HUES6 (cell line): Measurements from ENCODE around the gene OR13G1.
"Not testable (repeated sequence)": the region's sequence is repeated elsewhere in the genome, so short reads cannot be mapped to it uniquely, and the experiment has no call there.

Experiments
- H3K27ac ChIP-seq: 2 replicates; pipeline ENCODE4 v1.7.0; 2013; ENCODE audit warnings: low read depth, mild to moderate bottlenecking, low read length, inconsistent platforms
- H3K27me3 ChIP-seq: 2 replicates; pipeline ENCODE4 v1.6.1; 2013; ENCODE audit warnings: low read length; ENCODE audit not compliant: control insufficient read depth, insufficient read depth
- H3K36me3 ChIP-seq: 2 replicates; pipeline ENCODE4 v1.6.1; 2013; ENCODE audit warnings: low read length; ENCODE audit not compliant: control insufficient read depth, insufficient read depth
- H3K4me1 ChIP-seq: 2 replicates; pipeline ENCODE4 v1.6.1; 2013; ENCODE audit warnings: low read length; ENCODE audit not compliant: control insufficient read depth, insufficient read depth
- H3K4me3 ChIP-seq: 2 replicates; pipeline ENCODE4 v1.5.1; 2013; ENCODE audit warnings: low read depth, low read length
- H3K9ac ChIP-seq: one replicate; pipeline ENCODE4 v1.6.1; 2013; ENCODE audit warnings: mild to moderate bottlenecking, low read length
- H3K9me3 ChIP-seq: 2 replicates; pipeline ENCODE4 v1.6.1; 2013; ENCODE audit warnings: low read depth, low read length; ENCODE audit not compliant: control insufficient read depth, insufficient read depth

OR13G1 gene, protein sequence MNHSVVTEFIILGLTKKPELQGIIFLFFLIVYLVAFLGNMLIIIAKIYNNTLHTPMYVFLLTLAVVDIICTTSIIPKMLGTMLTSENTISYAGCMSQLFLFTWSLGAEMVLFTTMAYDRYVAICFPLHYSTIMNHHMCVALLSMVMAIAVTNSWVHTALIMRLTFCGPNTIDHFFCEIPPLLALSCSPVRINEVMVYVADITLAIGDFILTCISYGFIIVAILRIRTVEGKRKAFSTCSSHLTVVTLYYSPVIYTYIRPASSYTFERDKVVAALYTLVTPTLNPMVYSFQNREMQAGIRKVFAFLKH

DNA sequence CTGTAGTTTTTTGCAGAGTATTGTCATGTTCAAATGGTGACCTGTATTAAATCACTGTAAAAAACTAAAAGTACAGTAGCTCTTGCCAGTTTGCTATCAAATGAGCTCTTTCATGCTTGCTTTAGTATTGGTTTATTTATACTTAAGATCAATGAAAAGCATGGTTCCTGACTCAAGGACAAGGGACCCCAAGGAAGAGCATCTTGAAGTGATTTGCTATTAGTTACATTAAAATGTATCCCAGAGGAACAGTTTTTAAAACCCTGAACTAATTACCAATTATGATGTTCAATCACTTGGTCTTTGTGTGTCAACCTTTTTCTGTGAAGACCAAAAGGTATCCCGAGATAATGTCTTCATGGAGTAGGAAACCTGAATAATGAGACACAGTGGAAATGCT lies at the start of gene OR13G1:
OR13G1 (minus strand) TSS at position 101 of the 400 bp plus-strand sequence. CDS start 6,698 bp downstream, outside the sequence.
- Histone ChIP-seq H3K27ac (no peak within 1 kb of the TSS), H3K9me3 (no peaks in the 10 kb centered on the region), H3K4me3 (no peak within 1 kb of the TSS), H3K9ac (no peak within 1 kb of the TSS), H3K36me3 (no peaks in the 10 kb centered on the region), H3K27me3 (no peaks in the 10 kb centered on the region), H3K4me1 (no peaks in the 10 kb centered on the region)

DNA sequence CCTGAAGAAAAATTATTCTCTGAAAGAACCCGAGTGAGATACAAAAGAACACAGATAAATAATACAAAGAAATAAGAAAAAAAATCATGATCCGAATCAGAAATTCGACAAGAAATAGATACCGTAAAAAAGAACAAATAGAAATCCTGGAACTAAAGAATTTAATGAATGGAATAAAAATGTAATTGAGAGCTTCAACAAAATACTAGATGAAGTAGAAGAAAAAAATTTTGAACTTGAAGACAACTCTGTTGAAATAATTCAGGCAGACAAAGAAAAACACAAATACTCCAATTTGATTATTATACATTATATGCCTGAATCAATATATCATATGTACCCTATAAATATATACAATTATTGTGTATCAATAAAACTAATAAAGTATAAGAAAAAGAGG lies 41.7 kb upstream of the OR13G1 start:
- H3K27ac ChIP-seq, result no peak overlapping the region

DNA sequence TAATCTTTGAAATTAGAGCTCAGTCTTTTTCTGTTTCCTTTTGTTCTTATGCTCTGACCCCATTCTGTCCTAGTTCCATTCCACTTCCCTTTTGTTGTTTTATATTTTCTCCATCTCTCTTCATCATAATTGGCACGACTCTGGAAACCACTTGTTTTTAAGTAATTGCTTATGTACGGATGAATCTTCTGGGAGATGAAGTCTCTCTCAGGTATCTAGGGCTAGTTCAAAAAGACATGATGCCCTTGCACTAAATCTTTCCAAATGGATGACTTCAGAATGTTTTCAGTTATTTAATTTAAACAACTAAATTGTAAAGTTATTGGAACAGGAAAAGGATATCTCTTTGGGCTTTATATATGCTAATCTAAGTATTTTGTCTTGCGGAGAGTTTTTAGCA lies 37.0 kb upstream of the OR13G1 start, which contains the start of gene OR6F1:
OR6F1 (minus strand) TSS at position 101 of the 400 bp plus-strand sequence. CDS start 3,891 bp downstream, outside the sequence.
- Histone ChIP-seq H3K9ac (no peak within 1 kb of the TSS), H3K27me3 (no peaks in the 10 kb centered on the region), H3K9me3 (no peaks in the 10 kb centered on the region; the same call in 1 of the 2 replicates), H3K4me1 (no peaks in the 10 kb centered on the region), H3K36me3 (no peaks in the 10 kb centered on the region), H3K4me3 (no peak within 1 kb of the TSS), H3K27ac (no peak within 1 kb of the TSS)

More for the DNA sequence above, 41.7 kb upstream of the OR13G1 start:
- no peak overlapping the region for H3K4me3 ChIP-seq
- H3K4me1 ChIP-seq, result no peaks in the 10 kb centered on the region
- H3K9ac ChIP-seq, result no peak overlapping the region
- H3K9me3 ChIP-seq, result peaks cover 2% of the 10 kb centered on the region; the same call in 1 of the 2 replicates
- no peaks in the 10 kb centered on the region for H3K27me3 ChIP-seq
- H3K36me3 ChIP-seq, result no peaks in the 10 kb centered on the region

DNA sequence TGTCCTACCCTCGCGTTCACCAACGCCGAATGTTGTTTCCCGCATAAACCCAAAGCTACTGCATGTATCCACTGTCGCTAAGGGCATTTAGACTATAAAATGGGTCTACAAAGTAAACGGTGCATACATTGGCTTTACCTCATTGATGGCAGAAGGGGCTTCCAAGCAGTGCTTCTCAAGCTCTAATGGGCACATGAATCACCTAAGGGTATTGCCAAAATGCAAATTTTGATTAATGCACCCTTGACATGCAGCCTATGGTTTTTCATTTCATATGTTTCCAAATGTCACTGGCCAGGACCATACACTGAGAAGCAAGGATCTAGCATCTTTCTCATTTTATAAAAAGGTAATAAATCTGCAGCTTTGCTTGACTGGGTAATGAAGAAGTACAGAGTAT lies 34.2 kb upstream of the OR13G1 start:
- Histone ChIP-seq H3K36me3 (no peaks in the 10 kb centered on the region), H3K27me3 (no peaks in the 10 kb centered on the region), H3K4me3 (no peak overlapping the region), H3K27ac (no peak overlapping the region), H3K9me3 (no peaks in the 10 kb centered on the region; the same call in 1 of the 2 replicates), H3K4me1 (no peaks in the 10 kb centered on the region), H3K9ac (no peak overlapping the region)

DNA sequence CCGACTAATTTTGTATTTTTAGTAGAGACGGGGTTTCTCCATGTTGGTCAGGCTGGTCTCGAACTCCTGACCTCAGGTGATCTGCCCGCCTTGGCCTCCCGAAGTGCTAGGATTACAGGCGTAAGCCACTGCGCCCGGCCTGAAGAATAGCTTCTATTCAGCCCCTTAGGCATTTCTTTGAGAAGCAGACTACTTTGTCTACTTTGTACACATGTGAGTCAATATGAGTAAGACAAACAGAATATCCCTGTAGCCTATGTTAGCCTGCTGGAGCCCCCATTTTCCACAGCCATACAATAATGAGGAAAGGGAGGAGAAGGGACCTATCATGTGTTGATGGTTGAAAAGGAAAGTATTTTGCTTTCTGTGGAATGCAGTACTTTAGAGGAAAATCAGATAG lies 31.1 kb upstream of the OR13G1 start:
- not testable (repeated sequence) for H3K4me3 ChIP-seq, H3K27ac ChIP-seq, H3K9me3 ChIP-seq, H3K9ac ChIP-seq, H3K27me3 ChIP-seq, H3K4me1 ChIP-seq, H3K36me3 ChIP-seq

DNA sequence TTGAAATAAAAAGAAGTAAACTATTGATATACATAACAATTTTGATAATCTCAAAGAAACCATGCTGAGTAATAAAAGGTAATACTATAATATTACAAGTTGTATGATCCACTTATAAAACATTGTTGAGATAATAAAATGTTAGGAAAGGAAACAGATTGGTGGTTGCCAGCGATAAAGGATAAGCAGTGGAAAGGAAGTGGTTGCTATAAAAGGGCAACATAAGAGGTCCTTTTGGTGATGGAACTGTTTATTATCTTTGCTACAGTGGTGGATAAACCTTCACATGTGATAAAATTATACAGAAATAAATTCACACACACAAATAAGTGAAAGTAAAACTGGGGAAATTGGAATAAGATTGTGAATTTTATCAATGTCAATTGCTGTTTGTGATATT lies 21.8 kb upstream of the OR13G1 start:
- no peak overlapping the region for H3K27ac ChIP-seq
- no peaks in the 10 kb centered on the region for H3K4me1 ChIP-seq
- H3K9ac ChIP-seq, result no peak overlapping the region
- H3K9me3 ChIP-seq, result peaks cover under 1% of the 10 kb centered on the region; the same call in 1 of the 2 replicates
- H3K27me3 ChIP-seq, result no peaks in the 10 kb centered on the region
- H3K4me3 ChIP-seq, result no peak overlapping the region
- no peaks in the 10 kb centered on the region for H3K36me3 ChIP-seq

DNA sequence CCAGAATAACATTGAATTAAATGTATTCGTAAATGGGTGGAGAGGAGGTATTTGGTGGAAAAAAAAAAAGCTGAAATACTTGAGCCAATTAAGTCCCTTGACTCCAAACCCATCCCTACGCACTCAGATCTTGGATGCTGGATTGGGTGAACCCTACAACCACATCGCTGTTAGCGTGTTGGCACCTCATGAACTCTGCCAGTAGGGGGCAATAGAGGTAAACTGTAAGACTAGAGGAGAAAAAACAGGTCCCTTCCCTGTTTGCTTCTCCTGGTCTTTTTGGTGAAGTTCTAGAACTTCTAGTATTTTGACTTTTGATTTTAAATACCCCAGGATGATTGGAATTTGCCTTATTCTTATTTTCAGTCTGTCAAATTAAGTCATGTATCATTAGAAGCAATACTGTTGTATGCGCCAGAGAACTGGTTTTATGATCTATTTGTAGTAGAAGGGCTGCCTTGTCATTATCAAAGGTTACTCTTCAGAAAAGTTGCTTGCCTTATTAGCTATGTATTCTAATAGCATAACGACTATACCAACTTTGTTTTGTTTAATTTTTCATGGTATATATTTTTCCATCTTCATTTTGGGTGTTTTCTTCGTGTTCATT lies 1.9 kb upstream of the OR13G1 start:
- H3K4me1 ChIP-seq, result no peaks in the 10 kb centered on the region
- no peak overlapping the region for H3K9ac ChIP-seq
- H3K36me3 ChIP-seq, result no peaks in the 10 kb centered on the region
- no peaks in the 10 kb centered on the region for H3K27me3 ChIP-seq
- H3K9me3 ChIP-seq, result no peaks in the 10 kb centered on the region
- H3K4me3 ChIP-seq, result no peak overlapping the region
- H3K27ac ChIP-seq, result no peak overlapping the region

DNA sequence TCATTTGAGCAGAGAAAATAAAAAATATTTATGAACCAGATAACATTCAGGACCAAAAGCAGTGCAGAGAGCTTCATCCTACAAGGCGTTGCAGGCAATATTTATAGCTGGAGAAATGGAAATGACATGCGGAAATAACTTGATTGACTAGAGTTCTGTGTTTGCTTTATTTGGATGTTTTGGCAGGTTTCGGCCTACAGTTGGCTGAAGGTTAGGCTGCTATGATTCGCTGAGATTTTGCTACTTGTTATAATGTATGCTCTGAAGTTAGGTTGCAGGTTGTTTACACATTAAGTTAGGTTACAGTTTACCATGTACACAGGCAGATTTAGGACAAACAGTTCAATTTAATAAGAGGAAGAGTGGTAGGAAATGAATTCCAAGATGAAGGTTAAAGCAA lies 632 bp upstream of the OR13G1 start:
- Histone ChIP-seq H3K36me3 (no peaks in the 10 kb centered on the region), H3K9ac (no peak overlapping the region), H3K4me3 (no peak overlapping the region), H3K9me3 (no peaks in the 10 kb centered on the region), H3K4me1 (no peaks in the 10 kb centered on the region), H3K27me3 (no peaks in the 10 kb centered on the region), H3K27ac (no peak overlapping the region)

DNA sequence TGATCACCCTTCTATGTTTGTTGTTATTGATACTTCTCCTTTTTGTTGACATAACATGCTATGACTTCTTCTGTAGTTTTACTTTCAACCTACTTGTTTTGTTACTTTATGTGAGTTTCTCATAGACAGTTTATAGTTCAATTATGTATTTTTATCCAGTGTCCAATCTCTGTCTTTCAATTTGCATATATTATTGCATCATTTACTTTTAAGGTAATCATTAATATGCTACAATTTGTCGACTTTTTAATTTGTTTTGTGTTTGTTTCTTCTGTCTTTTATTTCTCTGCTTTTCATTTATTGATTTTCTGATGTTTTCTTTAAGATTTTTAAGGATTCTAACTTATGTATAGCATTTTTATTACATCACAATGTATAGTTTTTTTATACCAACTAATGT lies 10.3 kb downstream of the OR13G1 start:
- Histone ChIP-seq H3K36me3 (no peaks in the 10 kb centered on the region), H3K4me1 (no peaks in the 10 kb centered on the region), H3K9ac (no peak overlapping the region), H3K27me3 (no peaks in the 10 kb centered on the region), H3K9me3 (no peaks in the 10 kb centered on the region), H3K27ac (no peak overlapping the region), H3K4me3 (no peak overlapping the region)

DNA sequence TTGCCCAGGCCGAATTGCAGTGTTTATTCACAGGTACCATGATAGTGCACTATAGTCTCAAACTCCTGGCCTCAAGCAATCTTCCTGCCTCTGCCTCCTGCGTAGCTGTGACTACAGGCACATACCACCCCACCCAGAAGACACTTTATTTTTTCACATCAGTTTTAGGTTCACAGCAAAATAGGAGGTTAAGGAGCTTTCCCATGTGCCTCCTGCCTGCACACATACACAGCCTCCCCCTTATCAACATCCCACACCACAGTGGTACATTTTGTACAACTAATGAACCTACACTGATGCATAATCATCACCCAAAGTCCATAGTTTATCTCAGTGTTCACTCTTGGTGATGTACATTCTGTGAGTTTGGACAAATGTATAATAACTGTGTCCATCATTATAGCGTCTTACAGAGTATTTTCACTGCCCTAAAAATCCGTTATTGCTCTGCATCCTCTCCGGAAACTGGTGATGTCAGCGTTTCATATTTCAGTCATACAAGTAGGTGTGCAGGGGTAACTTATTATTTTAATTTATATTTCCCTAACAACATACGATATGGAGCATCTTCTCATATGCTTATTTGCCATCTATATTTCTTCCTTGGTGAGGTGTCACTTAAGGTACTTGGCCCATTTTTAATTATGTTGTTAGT lies 23.2 kb downstream of the OR13G1 start:
- Histone ChIP-seq H3K9me3 (no peaks in the 10 kb centered on the region), H3K27me3 (no peaks in the 10 kb centered on the region), H3K4me1 (no peaks in the 10 kb centered on the region), H3K36me3 (no peaks in the 10 kb centered on the region), H3K9ac (no peak overlapping the region), H3K27ac (no peak overlapping the region), H3K4me3 (no peak overlapping the region)

DNA sequence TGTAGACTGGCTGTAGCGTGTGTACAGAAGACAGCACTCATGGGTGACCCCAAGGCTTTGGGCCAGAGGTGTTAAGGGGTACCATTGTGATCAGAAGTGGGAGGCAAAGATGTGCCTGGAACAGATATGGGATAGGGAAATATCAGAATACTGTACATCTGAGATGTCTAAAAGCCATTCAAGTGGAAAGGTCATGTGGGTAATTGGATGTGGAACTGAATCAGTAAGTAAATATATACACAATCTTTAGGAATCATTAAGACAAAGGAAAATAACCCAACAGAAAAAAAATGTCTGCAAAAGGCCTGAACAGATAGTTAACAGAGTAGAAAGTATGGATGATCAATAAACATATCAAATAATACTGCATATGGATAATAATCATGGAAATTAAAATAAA lies 26.5 kb downstream of the OR13G1 start:
- Histone ChIP-seq H3K4me1 (peaks cover 6% of the 10 kb centered on the region), H3K36me3 (no peaks in the 10 kb centered on the region), H3K9me3 (no peaks in the 10 kb centered on the region), H3K27ac (no peak overlapping the region), H3K4me3 (no peak overlapping the region), H3K9ac (no peak overlapping the region), H3K27me3 (no peaks in the 10 kb centered on the region; the same call in 1 of the 2 replicates)
